HG02943 (cell line): Measurements from ENCODE around the gene ZNF654.
"Not testable (repeated sequence)": the region's sequence is repeated elsewhere in the genome, so short reads cannot be mapped to it uniquely, and the experiment has no call there.

Experiments
- ATAC-seq: cut with Tn5 transposase; IDR thresholded peaks from one replicate; pipeline ENCODE4 v1.9.1; 2021; ENCODE audit warnings: mild to moderate bottlenecking, low read depth, moderate library complexity; ENCODE audit not compliant: unreplicated experiment

ZNF654 gene

DNA sequence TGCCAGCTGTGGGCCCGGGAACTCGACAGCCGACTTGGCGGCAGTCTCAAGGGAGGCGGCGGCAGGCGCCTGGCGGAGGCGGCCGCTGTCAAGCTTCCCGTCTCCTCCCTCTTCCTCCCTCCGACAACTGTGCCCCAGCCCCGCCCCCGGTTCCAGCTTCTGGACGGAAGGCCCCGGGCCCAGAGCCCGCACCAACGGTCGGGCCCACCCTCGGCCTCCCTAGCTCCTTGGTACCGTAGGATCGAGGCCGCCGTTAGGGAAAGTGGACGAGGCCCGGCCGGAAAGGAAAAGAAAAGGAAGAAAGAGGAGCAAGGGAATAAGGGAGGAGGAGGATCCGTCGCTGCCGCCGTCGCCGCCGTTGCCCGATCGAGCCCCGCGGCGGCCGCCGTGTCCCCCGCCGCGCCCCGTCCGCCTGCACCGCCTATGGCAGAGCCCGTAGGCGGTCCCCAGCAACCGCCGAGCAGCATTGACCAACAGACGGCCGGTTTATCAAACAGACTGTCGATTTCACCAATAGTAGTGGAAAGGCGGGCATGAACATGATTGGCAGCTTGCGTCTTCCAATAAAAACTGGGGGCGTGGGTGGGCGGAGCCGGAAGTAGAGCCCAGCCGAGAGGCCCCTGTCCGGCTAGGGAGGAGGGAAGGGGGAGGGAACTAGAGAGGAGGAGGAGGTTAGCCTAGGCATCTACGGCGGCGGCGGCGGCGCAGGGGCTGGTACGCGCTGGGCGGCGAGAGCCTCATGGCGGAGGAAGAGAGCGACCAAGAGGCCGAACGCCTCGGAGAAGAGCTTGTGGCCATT, at the start of gene ZNF654, which contains the start of gene CGGBP1:
Gene ZNF654, plus strand, starts transcription at position 675 of the 799 bp plus-strand sequence. Its CDS starts 65 bp downstream, at position 740.
Gene CGGBP1, minus strand, starts transcription at position 425 of the 799 bp plus-strand sequence. CDS start 3,029 bp downstream, outside the sequence.
- ATAC-seq: peak; percentile 94

DNA sequence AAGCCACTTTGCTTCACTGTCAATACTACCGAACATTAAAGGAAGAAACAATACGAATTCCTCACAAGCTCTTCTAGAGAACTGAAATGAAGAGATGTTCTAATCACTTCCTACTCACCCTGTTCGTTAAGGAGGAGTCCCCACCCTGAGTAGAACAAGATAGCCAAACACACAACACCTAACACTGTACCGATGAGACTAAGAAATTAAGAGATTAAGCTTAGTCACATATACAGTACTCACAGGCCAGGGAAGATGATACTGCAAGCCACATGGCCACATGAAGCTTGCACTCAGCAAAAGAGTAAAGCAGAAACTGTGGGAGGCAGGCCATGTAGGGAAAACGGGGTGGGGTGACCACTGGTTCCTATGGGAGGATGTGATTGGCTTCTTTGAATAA, 48.2 kb upstream of the ZNF654 start:
- ATAC-seq: no peak

DNA sequence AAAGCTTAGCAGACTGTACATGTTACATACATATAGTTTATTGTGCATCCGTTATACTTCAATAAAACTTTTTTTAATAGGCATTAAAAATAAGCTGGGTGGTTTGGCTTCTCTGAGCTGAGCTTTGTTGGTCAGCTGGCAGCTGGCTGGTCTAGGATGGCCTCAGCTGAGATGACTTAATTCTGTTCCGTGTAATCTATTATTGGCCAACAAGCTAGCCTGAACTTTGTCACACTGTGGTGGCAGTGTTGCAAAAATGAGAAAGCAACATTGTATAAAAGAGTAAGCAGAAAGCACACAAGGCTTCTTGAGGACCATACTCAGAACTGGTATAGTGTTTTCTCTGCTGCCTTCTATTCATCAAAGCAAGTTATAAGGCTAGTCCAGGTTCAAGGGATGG, 45.5 kb upstream of the ZNF654 start:
- no peak for ATAC-seq

DNA sequence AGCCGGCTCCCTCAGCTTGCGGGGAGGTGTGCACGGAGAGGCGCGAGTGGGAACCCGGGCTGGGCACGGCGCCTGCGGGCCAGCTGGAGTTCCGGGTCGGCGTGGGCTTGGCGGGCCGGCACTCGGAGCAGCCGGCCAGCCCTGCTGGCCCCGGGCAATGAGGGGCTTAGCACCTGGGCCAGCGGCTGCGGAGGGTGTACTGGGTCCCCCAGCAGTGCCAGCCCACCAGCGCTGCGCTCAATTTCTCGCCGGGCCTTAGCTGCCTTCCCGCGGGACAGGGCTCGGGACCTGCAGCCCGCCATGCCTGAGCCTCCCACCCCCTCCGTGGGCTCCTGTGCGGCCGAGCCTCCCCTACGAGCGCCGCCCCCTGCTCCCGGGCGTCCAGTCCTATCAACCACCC, 43.4 kb upstream of the ZNF654 start:
- ATAC-seq: not testable (repeated sequence)

DNA sequence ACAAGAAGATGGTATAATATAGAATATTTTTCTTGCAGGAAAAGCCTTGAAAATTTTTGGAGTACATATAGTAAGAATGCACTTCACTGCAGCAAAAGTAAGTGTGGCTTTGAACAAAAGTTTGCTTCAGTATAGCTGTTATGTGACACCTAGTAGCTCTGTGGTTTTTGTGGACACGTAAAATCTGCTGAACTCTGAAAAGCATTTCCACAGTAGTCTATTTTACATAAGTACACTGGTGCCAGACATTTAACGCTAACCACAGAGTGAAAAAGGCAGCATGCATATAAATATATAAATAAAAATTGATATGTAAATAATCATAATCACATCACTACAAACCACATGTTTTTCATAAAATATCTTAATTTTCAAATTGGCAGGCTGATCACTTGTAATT, 40.0 kb upstream of the ZNF654 start:
- ATAC-seq: peak; percentile 88

DNA sequence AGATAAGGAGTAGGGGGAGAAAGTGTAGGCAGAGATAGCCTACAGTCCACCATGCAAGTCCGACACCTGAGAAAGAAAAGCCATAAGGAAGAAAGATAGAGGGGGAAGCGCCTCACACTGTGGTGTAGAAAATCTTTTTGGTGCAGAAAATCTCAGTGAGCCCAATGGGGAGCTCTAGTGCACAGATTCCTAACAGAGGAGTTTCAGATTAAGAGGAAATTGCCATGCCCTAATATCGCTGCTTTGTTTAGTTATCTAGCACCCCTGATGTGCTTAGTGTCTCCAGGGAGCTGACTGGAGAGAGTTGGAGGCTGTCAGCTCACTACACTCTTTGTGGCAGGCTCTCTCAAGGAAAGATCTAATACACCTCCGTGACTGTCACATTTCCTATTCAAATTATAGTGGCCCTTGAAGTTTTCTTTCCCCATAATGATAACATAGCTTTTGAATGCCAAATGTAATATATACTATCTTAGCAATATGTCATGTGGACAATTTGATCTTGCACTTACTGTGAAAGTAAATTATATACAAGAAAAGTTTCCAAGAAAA, 34.0 kb upstream of the ZNF654 start:
- no peak for ATAC-seq

DNA sequence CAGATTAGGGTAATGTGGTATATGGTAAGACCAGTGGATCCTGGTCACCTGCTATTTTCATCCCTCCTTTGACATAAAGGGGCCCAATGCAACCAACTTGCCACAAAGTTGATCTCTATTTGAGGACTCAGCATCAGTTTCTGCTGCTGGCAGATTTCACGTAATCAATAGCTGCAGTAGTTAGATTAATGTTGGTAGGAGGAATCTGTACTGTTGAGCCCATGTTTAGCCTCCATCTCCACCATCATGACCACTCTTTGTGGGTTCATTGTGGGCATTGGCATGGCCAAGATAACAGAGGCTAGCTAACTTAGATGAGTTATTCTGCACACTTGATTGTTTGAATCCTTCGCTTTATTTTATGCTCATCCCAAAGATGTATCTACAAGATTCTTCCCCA, 30.2 kb upstream of the ZNF654 start:
- no peak for ATAC-seq

DNA sequence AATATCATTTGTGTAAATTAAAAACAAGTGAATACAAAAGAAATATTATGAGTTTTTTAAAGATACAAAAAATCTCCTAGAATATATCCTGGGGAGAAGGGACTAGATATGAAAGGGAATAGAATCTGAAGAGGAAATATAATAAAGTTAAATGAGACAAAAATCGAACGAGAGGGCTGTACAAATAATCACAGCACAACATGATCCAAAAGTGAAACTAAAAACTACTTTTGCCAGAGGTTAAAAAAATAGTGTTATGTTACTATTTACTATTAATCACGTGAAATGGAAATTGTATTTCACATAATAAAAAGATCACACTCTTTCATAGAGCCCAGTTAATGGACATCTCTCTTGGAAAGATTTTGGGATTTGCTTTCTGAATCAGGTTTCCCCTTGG, 28.8 kb upstream of the ZNF654 start:
- no peak for ATAC-seq

DNA sequence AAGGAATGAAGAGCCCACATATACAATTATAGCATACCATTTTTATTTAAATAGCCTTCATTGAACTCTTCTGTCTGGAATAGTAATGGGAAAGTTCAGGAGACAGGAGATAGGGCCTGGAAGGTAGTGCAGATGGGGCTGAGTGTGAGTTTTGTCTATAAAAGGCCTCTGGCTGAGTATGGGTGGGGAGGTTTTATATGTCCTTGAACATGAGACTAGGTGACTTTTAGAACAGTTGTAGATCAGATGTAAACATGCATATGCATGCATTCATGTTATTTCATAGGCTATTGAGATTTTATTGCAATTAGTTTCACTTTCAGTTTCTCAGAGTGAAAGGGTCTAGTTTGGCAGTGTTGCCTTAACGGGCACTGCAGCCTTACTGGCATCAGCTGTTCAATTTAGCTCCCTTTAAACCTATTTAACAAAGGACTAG, 27.4 kb upstream of the ZNF654 start:
- peak; percentile 86 for ATAC-seq

DNA sequence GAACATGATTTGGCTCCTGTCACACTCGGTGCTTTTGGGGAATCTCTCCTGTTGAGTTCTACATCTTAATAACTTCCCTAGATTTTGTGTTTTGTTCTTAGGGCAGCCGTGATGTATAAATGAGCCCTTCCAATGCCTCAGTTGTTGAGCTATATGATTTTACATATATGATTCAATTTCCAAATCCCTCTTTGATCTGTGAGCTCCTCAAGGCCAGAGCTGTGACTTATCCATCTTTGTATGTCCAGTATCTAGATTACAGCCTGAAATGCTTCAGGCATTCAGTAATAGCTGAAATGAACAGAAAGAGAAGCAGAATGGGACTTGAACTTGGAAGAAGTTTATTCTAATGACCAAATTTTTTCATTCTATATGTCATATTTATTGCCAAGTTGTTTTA, 26.8 kb upstream of the ZNF654 start:
- ATAC-seq: no peak

DNA sequence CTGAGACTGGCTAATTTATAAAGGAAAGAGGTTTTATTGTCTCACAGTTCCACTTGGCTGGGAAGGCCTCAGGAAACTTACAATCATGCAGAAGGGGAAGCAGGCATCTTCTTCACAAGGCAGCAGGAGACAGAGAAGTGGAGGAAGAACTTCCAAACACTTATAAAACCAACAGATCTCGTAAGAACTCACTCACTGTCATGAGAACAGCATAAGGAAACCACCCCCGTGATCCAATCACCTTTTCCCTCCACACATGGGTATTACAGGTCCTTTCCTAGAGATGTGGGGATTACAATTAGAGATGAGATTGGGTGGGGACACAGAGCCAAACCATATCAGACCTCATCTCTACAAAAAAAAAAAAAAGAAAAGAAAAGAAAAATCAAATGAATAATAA, 26.0 kb upstream of the ZNF654 start:
- no peak for ATAC-seq

DNA sequence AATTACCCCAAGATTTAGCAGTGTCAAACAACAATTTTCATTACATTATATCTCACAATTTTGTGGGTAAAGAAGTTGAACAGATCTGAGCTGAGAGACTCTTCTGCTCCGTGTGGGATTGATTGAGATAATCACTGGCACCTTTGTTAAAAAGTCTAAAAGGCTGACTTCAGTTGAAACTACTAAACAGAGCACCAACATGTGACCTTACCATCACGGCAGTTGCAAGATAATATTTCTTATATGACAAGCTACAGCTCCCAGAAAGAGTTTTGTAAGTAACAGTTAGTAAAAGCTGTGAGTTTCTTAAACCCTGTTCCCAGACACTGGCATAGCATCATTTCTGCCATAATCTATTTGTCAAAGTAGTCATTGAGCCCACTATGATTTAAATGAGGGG, 25.2 kb upstream of the ZNF654 start:
- ATAC-seq: no peak

DNA sequence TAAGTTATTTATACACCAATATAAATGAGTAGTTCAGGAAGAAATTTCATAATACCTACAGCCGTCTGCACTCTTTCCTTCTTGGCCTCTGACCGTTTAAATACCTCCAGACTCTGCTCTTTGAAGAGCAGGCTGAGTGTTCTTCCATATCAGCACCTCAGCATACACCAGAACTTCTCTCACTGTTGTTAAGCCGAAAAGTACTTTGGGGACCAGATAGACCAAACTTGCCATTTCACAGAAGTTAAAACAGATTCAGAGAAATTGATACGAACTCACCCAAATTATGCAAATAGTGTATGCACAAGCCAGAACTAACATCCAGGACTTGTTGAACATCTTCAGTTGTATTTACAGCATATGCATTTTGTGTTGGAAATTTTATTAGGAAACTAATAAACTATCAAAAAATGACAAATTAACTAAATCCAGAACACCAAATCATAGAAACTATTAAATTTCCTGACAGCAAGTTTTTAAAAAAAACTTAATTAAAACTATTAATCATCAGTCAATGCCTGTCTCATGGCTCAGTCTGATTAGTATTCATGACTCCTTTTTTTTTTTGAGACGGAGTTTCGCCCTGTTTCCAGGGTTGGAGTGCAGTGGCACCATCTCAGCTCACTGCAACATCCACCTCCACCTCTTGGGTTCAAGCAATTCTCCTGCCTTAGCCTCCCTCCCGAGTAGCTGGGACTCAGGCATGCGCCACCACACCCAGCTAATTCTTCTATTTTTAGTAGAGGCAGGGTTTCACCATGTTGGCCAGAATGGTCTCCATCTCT, 24.4 kb upstream of the ZNF654 start:
- ATAC-seq: no peak

DNA sequence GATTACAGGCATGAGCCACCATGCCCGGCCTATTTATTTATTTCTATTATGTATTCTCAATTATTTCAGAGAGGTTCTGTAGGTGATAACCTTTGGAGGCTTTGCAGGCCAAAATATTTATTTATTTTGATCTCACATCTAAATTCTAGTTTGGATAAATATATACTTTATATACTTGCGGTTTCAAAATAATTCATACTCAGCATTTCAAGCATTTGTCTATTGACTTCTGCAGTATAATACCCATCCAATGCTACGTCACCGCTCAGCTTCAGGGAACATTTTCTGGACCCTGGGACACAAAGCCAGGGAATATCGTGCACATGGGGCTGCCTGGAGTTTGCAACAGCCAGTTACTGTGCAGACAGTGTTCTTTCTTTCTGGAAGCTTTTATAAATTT, 22.8 kb upstream of the ZNF654 start:
- ATAC-seq: no peak

DNA sequence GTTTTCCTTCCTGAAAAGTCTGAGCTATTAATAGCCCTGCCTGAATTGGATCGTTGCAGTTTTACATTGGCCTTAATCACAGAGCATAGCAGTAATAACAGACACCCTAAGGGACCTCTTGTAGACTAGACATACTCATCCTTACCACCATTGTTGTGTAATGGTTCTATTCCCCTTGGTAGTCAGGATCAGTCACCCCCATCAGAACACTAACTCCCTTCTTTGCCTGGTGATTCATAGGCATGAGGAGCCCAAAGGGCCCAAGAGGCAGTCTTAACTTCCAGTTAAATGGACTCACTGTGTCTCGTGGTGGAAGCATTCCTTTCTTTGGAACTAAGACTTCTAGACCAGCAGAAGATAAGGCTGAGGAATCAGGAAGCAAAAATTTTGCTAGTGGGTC, 20.5 kb upstream of the ZNF654 start:
- no peak for ATAC-seq

DNA sequence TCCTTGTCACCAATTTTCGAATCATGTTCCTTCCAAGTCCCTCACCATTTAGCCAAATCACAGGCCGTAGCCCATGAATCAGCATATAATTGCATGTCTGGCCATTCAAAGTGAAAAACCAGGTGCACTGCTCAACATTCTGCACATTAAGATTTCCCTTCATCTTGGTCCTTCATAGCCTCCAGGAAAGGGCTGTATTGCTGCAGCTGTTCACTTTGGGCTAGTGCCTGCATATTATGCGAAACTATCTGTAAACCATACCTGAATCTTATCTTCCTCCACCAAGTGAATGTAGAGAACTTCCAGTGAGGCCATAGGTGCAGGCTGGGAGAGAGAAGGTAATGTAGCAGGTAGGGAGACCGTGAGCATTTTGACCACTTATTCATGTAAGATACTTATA, 18.5 kb upstream of the ZNF654 start:
- ATAC-seq: no peak

DNA sequence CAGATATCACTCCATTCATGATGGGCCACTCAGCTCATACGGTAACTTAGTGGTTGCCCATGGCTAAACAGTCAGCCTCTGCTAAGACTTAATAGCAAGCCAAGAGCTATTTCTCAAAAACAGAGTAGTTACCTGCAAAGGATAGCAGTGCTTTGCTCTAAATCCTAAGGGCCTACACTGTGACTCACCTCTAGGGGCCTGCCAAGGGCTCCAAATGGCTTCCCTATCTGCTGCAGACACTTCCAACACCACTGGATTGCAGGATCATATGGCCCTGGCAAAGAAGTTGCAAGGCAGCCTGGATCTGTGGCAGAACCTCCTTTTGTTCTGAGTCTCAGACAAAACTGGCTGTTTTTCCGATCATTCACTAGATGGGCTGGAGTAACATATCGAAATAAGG, 18.1 kb upstream of the ZNF654 start:
- ATAC-seq: no peak

DNA sequence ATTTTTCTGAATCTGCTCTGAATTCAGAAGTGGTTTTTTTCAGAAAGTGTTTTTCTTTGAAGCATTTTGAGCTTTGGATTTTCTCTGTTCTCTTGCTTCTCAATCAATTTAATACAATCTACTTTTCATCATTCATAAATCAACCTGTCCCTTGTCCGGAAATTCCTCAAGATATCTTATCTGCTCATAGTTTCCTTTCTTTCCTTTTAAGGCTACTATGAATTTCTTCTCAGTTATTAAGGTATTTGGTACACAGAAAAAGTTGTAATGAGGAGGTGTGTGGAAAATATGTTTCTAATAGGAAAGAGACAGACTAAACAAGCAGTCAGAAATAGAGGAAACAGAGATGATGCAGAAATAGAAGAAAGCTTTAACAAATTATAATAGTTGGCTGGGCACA, 14.6 kb upstream of the ZNF654 start:
- no peak for ATAC-seq

DNA sequence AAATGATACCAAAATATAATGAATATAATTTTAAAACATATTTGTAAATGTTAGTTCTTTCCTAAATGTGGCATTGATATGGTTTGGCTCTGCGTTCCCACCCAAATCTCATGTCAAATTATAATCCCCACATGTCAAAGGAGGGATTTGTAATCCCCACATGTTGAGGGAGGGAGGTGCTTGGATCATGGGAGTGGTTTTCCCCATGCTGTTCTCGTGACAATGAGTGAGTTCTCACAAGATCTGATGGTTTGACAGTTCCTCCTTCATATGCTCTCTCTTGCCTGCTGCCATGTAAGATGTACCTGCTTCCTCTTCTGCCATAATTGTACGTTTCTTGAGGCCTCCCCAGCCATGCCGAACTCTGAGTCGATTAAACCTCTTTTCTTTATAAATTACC, 12.3 kb upstream of the ZNF654 start:
- ATAC-seq: no peak

DNA sequence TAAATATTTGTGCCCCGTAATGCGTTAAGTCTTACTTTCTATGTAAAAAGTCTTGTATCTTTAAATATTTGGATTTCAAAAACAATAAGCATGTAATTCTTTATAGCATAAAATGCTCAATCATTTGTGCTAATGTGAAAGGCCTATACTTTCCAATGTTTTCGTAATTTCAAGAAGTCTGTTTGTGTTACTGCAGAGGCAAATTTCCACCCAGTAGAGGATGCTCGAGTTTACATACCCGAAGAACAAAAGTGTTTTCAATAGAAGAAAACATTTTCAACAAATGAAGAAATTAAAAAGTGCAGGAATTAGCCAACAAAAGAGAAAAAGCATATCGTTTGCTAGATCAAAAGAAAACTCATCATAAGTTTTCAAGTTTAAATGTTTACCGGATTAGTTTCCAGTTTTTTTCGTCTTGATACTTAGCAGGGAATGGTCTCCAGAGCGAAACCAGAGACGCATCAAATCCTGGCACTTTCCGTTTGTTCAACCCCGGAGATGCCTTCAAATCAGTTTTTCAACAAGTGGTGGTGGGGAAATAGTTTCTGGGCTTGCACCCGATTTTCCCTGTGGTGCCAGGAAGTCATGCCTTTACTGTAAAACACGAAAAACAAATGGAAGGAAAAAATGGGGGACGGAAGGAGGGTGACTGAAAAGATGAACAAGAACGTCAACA, 1.3 kb upstream of the ZNF654 start:
- no peak for ATAC-seq

DNA sequence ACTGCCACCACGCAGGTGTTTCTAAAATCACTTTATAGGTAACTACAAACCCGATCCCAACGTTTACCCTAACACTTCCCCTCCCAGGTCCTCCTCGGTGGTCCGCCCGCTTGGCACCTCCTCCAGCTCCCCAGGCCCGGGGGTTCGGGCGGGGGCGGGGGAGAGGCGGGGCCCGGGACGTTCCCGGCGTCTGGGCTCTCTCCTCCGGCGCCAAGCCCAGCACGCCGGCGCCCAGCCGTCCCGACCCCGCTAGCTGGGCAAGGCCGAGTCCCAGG, 812 bp upstream of the ZNF654 start:
- ATAC-seq: no peak
